Measurements from ENCODE around the gene NOL8.

DNA sequence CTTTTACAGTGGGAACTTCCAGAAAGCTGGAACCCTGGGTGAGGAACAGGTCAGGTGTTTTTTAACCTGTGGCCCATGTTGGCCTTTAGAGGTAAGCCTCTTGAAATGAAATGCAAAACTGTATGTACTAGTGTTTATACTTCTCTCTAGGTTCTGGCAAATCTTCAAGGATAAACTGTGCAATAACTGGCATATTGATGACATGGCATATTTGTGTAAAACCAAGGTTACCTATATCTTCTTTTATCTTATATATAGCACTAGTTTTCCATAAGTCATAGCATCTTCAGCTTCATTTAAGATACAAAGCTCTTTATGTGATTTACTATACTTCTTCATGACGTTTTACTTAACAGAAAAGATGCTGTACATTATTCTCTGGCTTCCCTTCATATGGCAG, 24.2 kb downstream of the NOL8 start:
- TF ChIP-seq POLR2A (IDR thresholded peaks at IDR 0.05; ENCODE audit: low read length) = no peak
- no peak for TF ChIP-seq GATA1 (IDR thresholded peaks at IDR 0.05; ENCODE audit: low read depth, low read length)

Data from erythroblast (primary cell).